RWPE2 (cell line): ENCODE measurements around the gene LSR.

Experiments
- ATAC-seq: fragments of 200-7000 bp; cut with Tn5 transposase; 3 replicates; pipeline ENCODE4 v1.9.1; 2021; ENCODE audit warnings: low read depth
- DNase-seq: peaks from one replicate; pipeline ENCODE4 v3.0.0-alpha.2; 2020; ENCODE audit warnings: low spot score
- H3K27ac ChIP-seq: fragments of 450-650 bp; 2 replicates; pipeline ENCODE4 v1.5.1; 2017; ENCODE audit warnings: mild to moderate bottlenecking; ENCODE audit not compliant: poor library complexity, severe bottlenecking
- H3K27me3 ChIP-seq: fragments of 250-450 bp; sonication (Bioruptor Pico); 2 replicates; pipeline ENCODE4 v1.5.1; 2021; ENCODE audit warnings: mild to moderate bottlenecking, moderate library complexity; ENCODE audit not compliant: insufficient read depth, poor library complexity, severe bottlenecking
- H3K36me3 ChIP-seq: fragments of 250-450 bp; sonication (Bioruptor Pico); 2 replicates; pipeline ENCODE4 v1.5.1; 2020; ENCODE audit warnings: low read depth, mild to moderate bottlenecking, moderate library complexity
- H3K4me1 ChIP-seq: fragments of 250-450 bp; sonication (Bioruptor Pico); 2 replicates; pipeline ENCODE4 v1.5.1; 2021; ENCODE audit warnings: mild to moderate bottlenecking, moderate library complexity; ENCODE audit not compliant: insufficient read depth, poor library complexity, severe bottlenecking
- H3K4me3 ChIP-seq: fragments of 250-450 bp; sonication (Bioruptor Pico); 2 replicates; pipeline ENCODE4 v1.5.1; 2021; ENCODE audit warnings: mild to moderate bottlenecking, moderate library complexity; ENCODE audit not compliant: severe bottlenecking
- H3K9me3 ChIP-seq: fragments of 250-450 bp; sonication (Bioruptor Pico); 2 replicates; pipeline ENCODE4 v1.5.1; 2021; ENCODE audit warnings: mild to moderate bottlenecking, moderate library complexity; ENCODE audit not compliant: severe bottlenecking
- CTCF ChIP-seq: fragments of 450-650 bp; IDR thresholded peaks from one replicate; pipeline ENCODE4 v1.5.1; 2017; ENCODE audit warnings: mild to moderate bottlenecking, moderate library complexity; ENCODE audit not compliant: poor library complexity, severe bottlenecking

The LSR gene

GRCh38 chr19:35265126-35265899, 16.5 kb downstream of the LSR start:
- no peak for TF ChIP-seq CTCF
- no peaks in the 10 kb centered on the region for H3K9me3 ChIP-seq
- peaks cover 41% of the 10 kb centered on the region for H3K36me3 ChIP-seq
- H3K27ac ChIP-seq: peak overlapping the region; percentile 90
- DNase-seq (peak; percentile 43), ATAC-seq (0 out of 3 replicates have a peak, but pooled peaks have one; percentile 3)
- no peaks in the 10 kb centered on the region for H3K27me3 ChIP-seq
- no peak overlapping the region for H3K4me3 ChIP-seq
- H3K4me1 ChIP-seq: no peaks in the 10 kb centered on the region

GRCh38 chr19:35265900-35266519, 17.2 kb downstream of the LSR start:
- Histone ChIP-seq H3K4me1 (no peaks in the 10 kb centered on the region), H3K4me3 (no peak overlapping the region), H3K27me3 (no peaks in the 10 kb centered on the region), H3K36me3 (peaks cover 41% of the 10 kb centered on the region), H3K9me3 (no peaks in the 10 kb centered on the region), H3K27ac (peak overlapping the region; percentile 90)
- DNase-seq (peak; percentile 40), ATAC-seq (no peak)
- no peak for TF ChIP-seq CTCF

GRCh38 chr19:35266520-35267352, 17.9 kb downstream of the LSR start:
- Histone ChIP-seq H3K27ac (peak overlapping the region; percentile 90), H3K4me1 (no peaks in the 10 kb centered on the region), H3K4me3 (peak overlapping the region; percentile 98), H3K27me3 (no peaks in the 10 kb centered on the region), H3K9me3 (no peaks in the 10 kb centered on the region), H3K36me3 (peaks cover 41% of the 10 kb centered on the region)
- ATAC-seq (peak; percentile 3; the same call in 1 of the 3 replicates), DNase-seq (peak; percentile 55)
- TF ChIP-seq CTCF: no peak

GRCh38 chr19:35267353-35267817, 18.6 kb downstream of the LSR start:
- H3K9me3 ChIP-seq: no peaks in the 10 kb centered on the region
- H3K27ac ChIP-seq: peak overlapping the region; percentile 90
- DNase-seq: peak; percentile 63
- peak; percentile 9; the same call in 2 of the 3 replicates for ATAC-seq
- H3K4me3 ChIP-seq: peak overlapping the region; percentile 98
- no peak for TF ChIP-seq CTCF
- no peaks in the 10 kb centered on the region for H3K27me3 ChIP-seq
- H3K36me3 ChIP-seq: peaks cover 41% of the 10 kb centered on the region
- no peaks in the 10 kb centered on the region for H3K4me1 ChIP-seq
